SH-SY5Y (cell line): ENCODE results near the gene GPR82.

ENCODE experiments used
- GATA2 ChIP-seq: IDR thresholded peaks from 2 replicates; pipeline ENCODE4 v1.6.1; 2011; ENCODE audit warnings: mild to moderate bottlenecking, low read depth, low read length
- GATA3 ChIP-seq: IDR thresholded peaks from 2 replicates; pipeline ENCODE4 v1.6.1; 2011; ENCODE audit warnings: low read depth, mild to moderate bottlenecking, low read length, moderate library complexity

GPR82 gene, protein sequence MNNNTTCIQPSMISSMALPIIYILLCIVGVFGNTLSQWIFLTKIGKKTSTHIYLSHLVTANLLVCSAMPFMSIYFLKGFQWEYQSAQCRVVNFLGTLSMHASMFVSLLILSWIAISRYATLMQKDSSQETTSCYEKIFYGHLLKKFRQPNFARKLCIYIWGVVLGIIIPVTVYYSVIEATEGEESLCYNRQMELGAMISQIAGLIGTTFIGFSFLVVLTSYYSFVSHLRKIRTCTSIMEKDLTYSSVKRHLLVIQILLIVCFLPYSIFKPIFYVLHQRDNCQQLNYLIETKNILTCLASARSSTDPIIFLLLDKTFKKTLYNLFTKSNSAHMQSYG

GRCh38 chrX:41723826-41724225 lies at the start of gene GPR82:
Gene GPR82, plus strand, starts transcription at chrX:41724181. Its CDS starts 2,846 bp downstream, at chrX:41727027.
- TF ChIP-seq GATA2 (no peak), GATA3 (no peak)

DNA sequence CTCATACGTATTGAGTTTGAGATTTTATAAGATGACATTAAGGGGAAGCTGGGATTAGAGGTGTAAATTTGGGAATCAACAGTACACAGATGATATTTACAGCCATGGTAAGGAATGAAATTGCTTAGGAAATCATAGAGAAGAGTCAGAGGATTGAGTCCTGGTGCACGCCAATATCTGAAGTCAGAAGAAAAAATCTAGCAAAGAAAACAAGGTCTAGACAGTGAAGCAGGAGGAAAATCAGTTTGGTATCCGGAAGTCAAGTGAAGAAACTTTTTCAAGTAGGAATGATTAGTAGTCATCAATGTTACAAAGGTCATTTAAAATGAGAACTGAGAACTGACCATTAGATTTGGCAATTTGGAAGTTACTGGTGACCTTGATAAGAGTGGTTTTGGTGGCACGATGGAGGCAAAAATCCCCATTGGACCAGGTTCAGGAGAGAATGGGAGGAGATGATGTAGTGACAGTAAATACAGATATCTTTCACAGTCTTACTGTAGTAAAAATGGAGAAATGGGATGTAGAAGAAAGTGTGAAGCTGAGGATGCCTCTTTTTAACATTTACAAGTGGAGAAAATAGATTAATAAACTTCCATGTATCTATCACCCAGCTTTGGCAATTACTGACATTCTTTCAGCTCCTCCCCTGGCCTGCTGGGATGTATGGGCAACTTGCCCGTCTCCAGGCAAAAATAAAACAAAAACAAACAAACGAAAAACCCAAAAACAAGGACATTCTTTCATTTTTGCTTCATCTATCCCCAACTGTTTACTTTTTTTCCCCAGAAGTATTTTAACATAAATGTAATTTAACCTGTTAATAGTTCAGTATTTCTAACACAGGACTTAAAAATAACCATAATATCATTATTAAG lies 46.6 kb upstream of the GPR82 start:
- no peak for TF ChIP-seq GATA3
- no peak for TF ChIP-seq GATA2

- TF ChIP-seq GATA2, result no peak
- no peak for TF ChIP-seq GATA3
Measured at GRCh38 chrX:41684138-41684537, 39.8 kb upstream of the GPR82 start.

GRCh38 chrX:41684940-41685339 lies 39.0 kb upstream of the GPR82 start:
- TF ChIP-seq GATA2, result no peak
- TF ChIP-seq GATA3, result no peak

GRCh38 chrX:41686788-41687187 lies 37.2 kb upstream of the GPR82 start:
- TF ChIP-seq GATA3 (no peak), GATA2 (no peak)

GRCh38 chrX:41688156-41688555 lies 35.8 kb upstream of the GPR82 start:
- TF ChIP-seq GATA2 (no peak), GATA3 (no peak)

DNA sequence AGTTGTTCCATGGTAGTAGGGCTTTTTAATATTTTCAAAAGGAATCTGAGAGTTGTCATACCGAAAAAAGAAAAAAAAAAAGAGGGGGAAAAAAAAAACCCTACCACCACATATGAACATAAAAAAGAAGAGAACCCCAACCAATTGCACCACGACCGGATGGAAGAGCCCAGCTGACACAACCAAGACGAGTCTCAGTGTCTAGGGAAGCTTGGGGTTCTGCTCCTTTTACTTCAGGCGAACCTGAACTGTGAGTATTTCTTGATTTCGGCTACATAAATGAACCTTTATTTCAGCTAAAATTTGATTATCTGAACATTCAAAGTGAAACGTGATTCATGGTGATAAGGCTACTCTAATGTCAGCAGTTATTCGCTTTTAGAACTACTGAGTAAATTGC lies 35.1 kb upstream of the GPR82 start, which contains the start of gene GPR34:
Gene GPR34, plus strand, starts transcription at position 139 of the 400 bp plus-strand sequence. CDS start 6,661 bp downstream, outside the sequence.
- TF ChIP-seq GATA3 (no peak), GATA2 (no peak)

- TF ChIP-seq GATA3 (no peak), GATA2 (no peak)
Measured at GRCh38 chrX:41689711-41690110, 34.3 kb upstream of the GPR82 start.

DNA sequence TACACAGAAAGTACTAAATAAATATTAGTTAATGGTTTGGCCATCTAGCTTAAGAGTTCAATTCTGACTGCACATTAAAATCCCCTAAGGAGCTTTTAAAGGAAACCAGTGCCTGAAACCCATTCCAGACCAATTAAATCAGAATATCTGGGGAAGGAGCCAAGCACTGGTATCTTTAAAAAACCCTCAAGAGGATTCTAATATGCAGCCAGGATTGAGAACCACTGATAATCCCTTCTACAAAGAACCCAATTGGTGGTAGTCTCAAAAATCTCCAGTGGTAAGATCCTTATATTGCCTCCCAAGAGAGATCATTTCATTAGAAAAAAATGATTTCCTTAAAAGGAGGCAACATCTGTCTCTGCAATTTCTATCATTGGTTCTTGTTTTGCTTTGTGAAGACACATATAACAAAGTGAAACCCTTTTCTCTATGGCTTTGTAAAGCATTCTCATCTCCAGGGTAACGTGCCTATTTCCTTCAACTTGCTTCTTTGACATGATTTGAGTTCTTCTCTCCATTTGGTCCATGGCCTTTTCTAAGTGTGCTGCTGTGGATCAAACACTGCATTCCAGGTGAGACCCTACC lies 31.7 kb upstream of the GPR82 start:
- no peak for TF ChIP-seq GATA3
- TF ChIP-seq GATA2, result no peak

- TF ChIP-seq GATA3 (no peak), GATA2 (no peak)
Measured at GRCh38 chrX:41693024-41693423, 31.0 kb upstream of the GPR82 start.

DNA sequence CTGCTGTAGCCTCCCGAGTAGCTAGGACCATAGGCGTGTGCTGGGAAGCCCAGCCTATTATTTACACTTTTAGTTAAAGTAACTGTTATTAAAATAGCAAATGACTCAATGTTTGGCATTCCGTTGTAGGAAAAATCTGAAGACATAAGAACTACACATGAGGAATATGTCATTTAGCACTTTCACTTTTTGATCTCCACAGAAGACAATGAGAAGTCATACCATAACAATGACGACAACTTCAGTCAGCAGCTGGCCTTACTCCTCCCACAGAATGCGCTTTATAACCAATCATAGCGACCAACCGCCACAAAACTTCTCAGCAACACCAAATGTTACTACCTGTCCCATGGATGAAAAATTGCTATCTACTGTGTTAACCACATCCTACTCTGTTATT lies 28.6 kb upstream of the GPR82 start:
- TF ChIP-seq GATA3, result no peak
- no peak for TF ChIP-seq GATA2

DNA sequence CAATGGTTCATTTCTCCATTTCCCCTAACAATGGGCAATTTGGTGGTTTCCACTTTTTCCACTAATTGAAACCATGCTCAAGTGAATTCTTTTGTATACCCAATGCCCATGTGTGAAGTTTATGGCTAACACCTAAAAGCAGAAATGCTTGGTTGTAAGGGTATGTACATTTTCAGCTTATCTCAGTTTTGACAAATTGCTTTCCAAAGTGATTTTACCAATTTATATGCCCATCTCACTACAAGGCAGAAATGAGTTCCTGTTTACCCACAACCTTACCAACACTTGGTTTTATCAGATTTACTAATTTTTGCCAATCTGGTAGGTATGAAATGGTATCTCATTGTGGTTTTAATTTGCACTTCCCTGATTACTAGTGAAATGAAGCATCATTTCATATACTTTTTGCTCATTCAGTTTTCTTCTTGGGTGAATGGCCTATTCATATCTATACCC lies 20.4 kb upstream of the GPR82 start:
- TF ChIP-seq GATA3 (no peak), GATA2 (no peak)

DNA sequence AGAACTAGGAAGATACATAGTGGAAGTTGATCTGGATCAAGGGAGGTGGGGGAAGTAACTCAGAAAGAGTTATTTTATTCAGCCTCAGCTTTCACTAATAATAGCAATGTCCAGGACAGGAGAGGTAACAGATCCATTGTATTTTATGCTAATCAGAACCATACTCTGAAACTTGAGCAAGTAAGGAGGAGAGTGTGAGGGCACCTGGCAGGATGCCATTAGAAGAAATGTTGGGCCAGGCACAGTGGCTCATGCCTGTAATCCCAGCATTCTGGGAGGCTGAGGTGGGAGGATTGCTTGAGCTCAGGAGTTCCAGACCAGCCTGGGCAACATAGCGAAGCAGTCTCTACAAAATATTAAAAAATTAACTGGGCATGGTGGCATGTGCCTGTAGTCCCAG lies 18.9 kb upstream of the GPR82 start:
- no peak for TF ChIP-seq GATA2
- no peak for TF ChIP-seq GATA3

DNA sequence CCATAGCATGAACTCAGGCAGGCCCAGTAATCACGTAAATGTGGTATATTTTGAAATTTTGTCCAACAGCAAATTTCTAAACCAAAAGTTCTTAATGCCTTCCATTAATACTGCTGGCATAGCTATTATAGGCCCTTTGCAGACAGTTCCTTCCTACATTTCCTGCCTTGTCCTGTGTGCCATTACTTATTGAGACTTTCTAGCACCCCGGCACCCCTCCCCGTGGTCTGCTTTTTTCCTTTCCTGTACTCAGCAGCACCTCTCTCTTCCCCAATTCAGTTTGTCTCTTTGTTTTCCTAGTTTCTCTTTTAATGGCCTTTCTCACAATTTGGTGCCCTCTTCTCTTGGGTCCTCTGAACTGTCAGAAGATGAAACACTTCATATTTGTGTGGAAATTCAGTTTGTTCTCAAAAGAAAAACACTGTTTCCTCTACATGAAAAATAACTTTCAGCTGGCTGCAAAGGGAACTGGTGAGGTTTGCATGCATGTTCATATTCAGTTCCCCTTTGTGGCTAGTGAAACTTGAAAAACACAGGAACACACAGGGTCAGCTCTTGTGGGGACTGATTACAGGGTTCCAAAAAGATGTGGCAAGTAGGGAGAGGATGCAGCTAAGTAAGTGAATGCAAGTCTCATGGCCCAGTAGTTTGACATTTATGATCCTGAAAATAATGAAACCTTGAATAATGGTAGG lies 18.2 kb upstream of the GPR82 start:
- no peak for TF ChIP-seq GATA3
- no peak for TF ChIP-seq GATA2

GRCh38 chrX:41707218-41707617 lies 16.8 kb upstream of the GPR82 start:
- TF ChIP-seq GATA3, result no peak
- TF ChIP-seq GATA2, result no peak
